Measurements from ENCODE around the gene LDB2. TPM values are rescaled to one million over a fixed set of nuclear protein-coding genes. Genes with fewer than 3 reads are reported as not detected.

Gene LDB2
- total RNA-seq, 2 donors from 2014 or later = 3.2 to 7.9 TPM

DNA sequence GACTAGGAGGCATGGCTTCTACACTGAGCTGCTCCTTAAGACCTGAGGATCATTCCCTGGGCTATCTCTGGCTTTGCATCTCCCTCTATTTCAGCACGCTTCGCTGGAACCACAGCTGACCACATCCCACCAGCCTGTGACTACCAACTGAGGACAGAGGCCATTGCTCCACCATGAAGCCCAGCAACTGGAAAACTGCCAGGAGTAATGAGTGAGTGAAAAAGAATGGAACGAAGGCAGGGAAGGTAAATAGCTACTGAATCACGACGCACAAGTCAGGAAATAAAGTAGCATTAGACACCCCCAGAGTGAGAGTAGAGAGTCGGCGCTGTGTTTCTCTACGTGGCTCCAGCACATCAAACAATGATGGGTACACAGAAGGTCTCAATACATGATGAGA is 314.7 kb downstream of the LDB2 start:
- H3K9me3 ChIP-seq = no peaks in the 10 kb centered on the region
- H3K4me3 ChIP-seq = no peak overlapping the region
- intact Hi-C loops (cut with DNase I) = no loop called here
- H3K4me1 ChIP-seq = no peaks in the 10 kb centered on the region
- TF ChIP-seq, protein P1, sequence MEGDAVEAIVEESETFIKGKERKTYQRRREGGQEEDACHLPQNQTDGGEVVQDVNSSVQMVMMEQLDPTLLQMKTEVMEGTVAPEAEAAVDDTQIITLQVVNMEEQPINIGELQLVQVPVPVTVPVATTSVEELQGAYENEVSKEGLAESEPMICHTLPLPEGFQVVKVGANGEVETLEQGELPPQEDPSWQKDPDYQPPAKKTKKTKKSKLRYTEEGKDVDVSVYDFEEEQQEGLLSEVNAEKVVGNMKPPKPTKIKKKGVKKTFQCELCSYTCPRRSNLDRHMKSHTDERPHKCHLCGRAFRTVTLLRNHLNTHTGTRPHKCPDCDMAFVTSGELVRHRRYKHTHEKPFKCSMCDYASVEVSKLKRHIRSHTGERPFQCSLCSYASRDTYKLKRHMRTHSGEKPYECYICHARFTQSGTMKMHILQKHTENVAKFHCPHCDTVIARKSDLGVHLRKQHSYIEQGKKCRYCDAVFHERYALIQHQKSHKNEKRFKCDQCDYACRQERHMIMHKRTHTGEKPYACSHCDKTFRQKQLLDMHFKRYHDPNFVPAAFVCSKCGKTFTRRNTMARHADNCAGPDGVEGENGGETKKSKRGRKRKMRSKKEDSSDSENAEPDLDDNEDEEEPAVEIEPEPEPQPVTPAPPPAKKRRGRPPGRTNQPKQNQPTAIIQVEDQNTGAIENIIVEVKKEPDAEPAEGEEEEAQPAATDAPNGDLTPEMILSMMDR (IDR thresholded peaks at IDR 0.05) = no peak
- no peaks in the 10 kb centered on the region for H3K27me3 ChIP-seq
- H3K9ac ChIP-seq (ENCODE audit: low read depth in 2 of 2, low read length in 2 of 2) = no peak overlapping the region
- no peak for DNase-seq
- H3K27ac ChIP-seq = no peak overlapping the region
- H3K36me3 ChIP-seq = no peaks in the 10 kb centered on the region

DNA sequence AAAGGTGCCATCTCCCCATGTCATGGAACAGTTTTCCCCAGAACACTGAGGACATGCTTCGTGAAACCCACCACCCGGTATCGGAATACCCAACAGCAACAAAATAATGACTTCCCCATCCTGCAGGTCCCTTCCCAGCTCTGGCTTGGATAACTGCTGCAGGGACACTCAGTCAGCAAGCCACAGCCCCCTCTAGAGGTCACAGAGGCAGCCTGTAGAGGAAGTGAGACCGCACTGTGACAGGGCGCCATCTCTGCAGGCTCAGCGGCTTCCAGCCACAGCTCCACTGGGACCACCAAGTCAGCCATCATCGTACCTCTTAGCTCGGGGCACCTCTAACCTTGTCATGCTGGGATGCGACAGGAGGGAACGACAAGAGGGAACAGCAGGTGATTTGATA is 315.9 kb downstream of the LDB2 start:
- intact Hi-C loops (cut with DNase I) = no loop called here
- DNase-seq = no peak
- Histone ChIP-seq H3K36me3 (no peaks in the 10 kb centered on the region), H3K9me3 (no peaks in the 10 kb centered on the region), H3K27me3 (no peaks in the 10 kb centered on the region), H3K9ac (ENCODE audit: low read depth in 2 of 2, low read length in 2 of 2) (no peak overlapping the region), H3K27ac (no peak overlapping the region), H3K4me3 (no peak overlapping the region), H3K4me1 (no peaks in the 10 kb centered on the region)
- TF ChIP-seq, protein P1 (IDR thresholded peaks at IDR 0.05) = no peak

DNA sequence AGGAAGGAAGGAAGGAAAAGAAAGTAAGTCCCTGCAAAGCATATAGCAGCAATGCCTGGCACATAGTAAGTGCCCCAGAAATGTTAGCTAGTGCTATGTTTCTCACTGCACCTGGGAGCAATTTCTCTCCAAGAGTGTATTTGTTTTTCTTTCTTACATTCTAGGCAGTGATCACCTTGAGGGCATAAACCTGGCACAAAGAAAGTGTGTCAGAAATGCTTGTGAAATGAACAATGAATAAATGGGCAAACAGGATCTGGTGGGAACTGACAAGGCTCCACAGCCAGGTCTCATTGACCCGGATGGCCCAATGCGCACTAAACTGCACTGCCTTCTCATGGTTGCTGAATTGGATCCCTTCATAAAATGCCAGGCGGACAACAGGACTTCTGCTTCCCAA is 316.4 kb downstream of the LDB2 start:
- Histone ChIP-seq H3K4me3 (no peak overlapping the region), H3K4me1 (no peaks in the 10 kb centered on the region), H3K9ac (ENCODE audit: low read depth in 2 of 2, low read length in 2 of 2) (no peak overlapping the region), H3K27ac (no peak overlapping the region), H3K27me3 (no peaks in the 10 kb centered on the region), H3K9me3 (no peaks in the 10 kb centered on the region), H3K36me3 (no peaks in the 10 kb centered on the region)
- intact Hi-C loops (cut with DNase I) = no loop called here
- no peak for DNase-seq
- TF ChIP-seq, protein P1 (IDR thresholded peaks at IDR 0.05) = no peak

DNA sequence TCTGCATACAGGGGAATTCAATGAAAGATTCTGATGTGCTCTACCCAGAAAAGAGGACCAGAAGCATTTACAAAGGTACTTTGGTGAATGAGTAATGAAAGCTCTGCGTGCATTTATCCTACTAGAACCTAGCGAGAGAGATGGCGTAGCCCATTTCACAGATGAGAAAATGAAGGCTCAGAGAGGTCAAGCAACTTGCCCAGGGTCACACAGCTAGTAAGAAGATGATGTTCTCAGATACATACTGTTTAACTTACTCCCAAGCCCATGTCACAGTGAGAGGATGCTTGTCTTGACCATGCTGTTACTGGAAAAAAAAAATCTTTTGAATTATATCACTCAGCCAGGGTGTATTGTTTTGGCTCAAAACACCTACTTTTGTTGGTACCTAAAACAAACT is 317.3 kb downstream of the LDB2 start:
- TF ChIP-seq, protein P1 (IDR thresholded peaks at IDR 0.05) = no peak
- Histone ChIP-seq H3K4me1 (no peaks in the 10 kb centered on the region), H3K4me3 (no peak overlapping the region), H3K27me3 (no peaks in the 10 kb centered on the region), H3K36me3 (no peaks in the 10 kb centered on the region), H3K9ac (ENCODE audit: low read depth in 2 of 2, low read length in 2 of 2) (no peak overlapping the region), H3K27ac (no peak overlapping the region), H3K9me3 (no peaks in the 10 kb centered on the region)
- intact Hi-C loops (cut with DNase I) = no loop called here
- no peak for DNase-seq

DNA sequence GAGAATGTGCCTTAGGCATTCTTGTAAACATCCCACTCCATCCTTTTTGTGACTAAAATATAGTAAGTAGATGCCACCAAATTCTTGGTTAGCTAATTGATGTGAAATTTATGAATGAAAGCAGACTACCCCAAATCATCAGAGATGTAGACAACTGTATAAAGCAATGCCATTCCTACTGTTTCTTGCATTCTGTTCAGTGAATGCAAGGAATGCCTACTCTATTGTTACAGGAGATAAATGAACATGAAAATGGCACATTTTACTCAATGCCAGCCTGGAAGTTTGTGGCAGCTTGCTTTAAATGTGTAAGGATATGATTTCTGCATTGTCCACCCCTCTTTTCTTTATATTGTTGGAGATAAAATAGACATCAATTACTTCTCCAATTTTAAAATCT is 317.9 kb downstream of the LDB2 start:
- intact Hi-C loops (cut with DNase I) = no loop called here
- Histone ChIP-seq H3K4me1 (no peaks in the 10 kb centered on the region), H3K9me3 (no peaks in the 10 kb centered on the region), H3K9ac (ENCODE audit: low read depth in 2 of 2, low read length in 2 of 2) (no peak overlapping the region), H3K27me3 (no peaks in the 10 kb centered on the region), H3K36me3 (no peaks in the 10 kb centered on the region), H3K4me3 (no peak overlapping the region), H3K27ac (no peak overlapping the region)
- DNase-seq = no peak
- TF ChIP-seq, protein P1 (IDR thresholded peaks at IDR 0.05) = no peak

DNA sequence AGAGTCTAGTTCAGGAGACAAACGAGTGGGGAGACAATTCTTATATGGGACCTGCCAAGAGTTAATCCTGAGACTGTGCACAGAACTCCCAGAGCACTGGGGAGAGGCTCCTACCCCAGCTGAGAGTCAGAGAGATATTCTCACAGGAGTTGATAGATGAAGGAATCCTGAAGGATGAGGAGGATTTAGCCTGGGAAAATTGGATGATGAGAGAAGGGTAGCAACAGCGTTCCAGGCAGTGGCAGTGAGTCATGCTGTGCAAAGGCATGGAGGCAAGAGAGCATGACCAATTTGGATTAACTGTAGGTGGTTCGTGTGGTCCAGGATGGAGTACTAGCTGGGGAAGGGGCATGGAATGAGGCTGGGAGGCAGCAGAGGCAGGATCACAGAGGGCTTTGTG is 318.6 kb downstream of the LDB2 start:
- Histone ChIP-seq H3K9me3 (no peaks in the 10 kb centered on the region), H3K36me3 (no peaks in the 10 kb centered on the region), H3K4me3 (no peak overlapping the region), H3K9ac (ENCODE audit: low read depth in 2 of 2, low read length in 2 of 2) (no peak overlapping the region), H3K27ac (no peak overlapping the region), H3K27me3 (no peaks in the 10 kb centered on the region), H3K4me1 (no peaks in the 10 kb centered on the region)
- intact Hi-C loops (cut with DNase I) = no loop called here
- TF ChIP-seq, protein P1 (IDR thresholded peaks at IDR 0.05) = no peak
- no peak for DNase-seq

All from colonic mucosa (tissue), 4 donors.